ENCODE results near the gene ZFAND4.

ZFAND4 gene

GRCh38 chr10:45589009-45589408, 83.6 kb downstream of the ZFAND4 start:
- Histone ChIP-seq H3K36me3 (ENCODE audit: control insufficient read depth, insufficient read depth, low read length) (no peaks in the 10 kb centered on the region), H3K4me3 (ENCODE audit: low read depth, low read length) (no peak overlapping the region), H3K4me2 (ENCODE audit: low read length) (no peak overlapping the region), H3K27me3 (ENCODE audit: control insufficient read depth, insufficient read depth, low read length) (no peaks in the 10 kb centered on the region), H3K79me2 (peaks cover 45% of the 10 kb centered on the region), H3K27ac (no peak overlapping the region), H3K9me3 (ENCODE audit: control insufficient read depth, low read length) (no peaks in the 10 kb centered on the region), H3K4me1 (peaks cover 7% of the 10 kb centered on the region), H3K9ac (no peak overlapping the region), H2AFZ (no peak overlapping the region)
- TF ChIP-seq, protein P1, sequence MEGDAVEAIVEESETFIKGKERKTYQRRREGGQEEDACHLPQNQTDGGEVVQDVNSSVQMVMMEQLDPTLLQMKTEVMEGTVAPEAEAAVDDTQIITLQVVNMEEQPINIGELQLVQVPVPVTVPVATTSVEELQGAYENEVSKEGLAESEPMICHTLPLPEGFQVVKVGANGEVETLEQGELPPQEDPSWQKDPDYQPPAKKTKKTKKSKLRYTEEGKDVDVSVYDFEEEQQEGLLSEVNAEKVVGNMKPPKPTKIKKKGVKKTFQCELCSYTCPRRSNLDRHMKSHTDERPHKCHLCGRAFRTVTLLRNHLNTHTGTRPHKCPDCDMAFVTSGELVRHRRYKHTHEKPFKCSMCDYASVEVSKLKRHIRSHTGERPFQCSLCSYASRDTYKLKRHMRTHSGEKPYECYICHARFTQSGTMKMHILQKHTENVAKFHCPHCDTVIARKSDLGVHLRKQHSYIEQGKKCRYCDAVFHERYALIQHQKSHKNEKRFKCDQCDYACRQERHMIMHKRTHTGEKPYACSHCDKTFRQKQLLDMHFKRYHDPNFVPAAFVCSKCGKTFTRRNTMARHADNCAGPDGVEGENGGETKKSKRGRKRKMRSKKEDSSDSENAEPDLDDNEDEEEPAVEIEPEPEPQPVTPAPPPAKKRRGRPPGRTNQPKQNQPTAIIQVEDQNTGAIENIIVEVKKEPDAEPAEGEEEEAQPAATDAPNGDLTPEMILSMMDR (IDR thresholded peaks at IDR 0.05) = no peak

DNA sequence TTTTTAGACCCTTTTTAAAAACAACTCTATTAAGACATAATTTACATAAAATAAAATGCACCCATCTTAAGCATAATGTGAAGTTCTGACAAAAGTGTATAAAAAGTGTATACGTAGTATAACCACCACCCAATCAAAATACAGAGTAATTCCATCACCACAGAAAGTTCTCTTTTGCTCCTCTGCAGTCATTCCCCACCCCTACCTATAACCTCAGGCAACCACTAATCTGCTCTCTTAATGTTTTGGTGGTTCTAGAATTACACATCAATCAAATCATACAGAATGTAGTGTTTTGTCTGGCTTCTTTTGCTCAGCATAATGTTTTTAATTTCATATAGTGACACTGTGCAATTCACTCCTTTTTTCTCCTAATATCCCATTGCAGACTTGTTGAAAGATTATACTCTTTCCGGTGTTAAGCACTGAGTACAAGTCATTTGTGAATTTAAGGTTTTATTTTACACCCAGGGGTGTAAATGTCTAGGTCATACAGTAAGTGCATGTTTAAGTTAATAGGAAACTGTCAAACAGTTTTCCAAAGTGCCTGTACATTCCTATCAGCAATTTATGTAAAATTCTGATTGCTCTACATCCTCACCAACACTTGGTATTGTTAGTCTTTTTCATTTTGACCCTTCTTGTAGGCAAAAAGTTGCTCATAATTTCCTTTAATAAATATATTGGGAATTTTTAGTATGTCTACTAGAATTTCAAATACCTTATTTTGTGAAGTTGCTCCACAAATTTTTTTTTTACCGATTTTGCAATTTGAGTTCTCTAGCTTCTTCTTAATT, 86.3 kb downstream of the ZFAND4 start:
- H3K9ac ChIP-seq = no peak overlapping the region
- no peak overlapping the region for H3K4me2 ChIP-seq (ENCODE audit: low read length)
- H3K27me3 ChIP-seq (ENCODE audit: control insufficient read depth, insufficient read depth, low read length) = no peaks in the 10 kb centered on the region
- no peaks in the 10 kb centered on the region for H3K4me1 ChIP-seq
- no peak overlapping the region for H3K4me3 ChIP-seq (ENCODE audit: low read depth, low read length)
- H3K79me2 ChIP-seq = peaks cover 45% of the 10 kb centered on the region
- H3K27ac ChIP-seq = no peak overlapping the region
- no peaks in the 10 kb centered on the region for H3K9me3 ChIP-seq (ENCODE audit: control insufficient read depth, low read length)
- H3K36me3 ChIP-seq (ENCODE audit: control insufficient read depth, insufficient read depth, low read length) = no peaks in the 10 kb centered on the region
- no peak overlapping the region for H2AFZ ChIP-seq
- TF ChIP-seq, protein P1 (IDR thresholded peaks at IDR 0.05) = no peak

DNA sequence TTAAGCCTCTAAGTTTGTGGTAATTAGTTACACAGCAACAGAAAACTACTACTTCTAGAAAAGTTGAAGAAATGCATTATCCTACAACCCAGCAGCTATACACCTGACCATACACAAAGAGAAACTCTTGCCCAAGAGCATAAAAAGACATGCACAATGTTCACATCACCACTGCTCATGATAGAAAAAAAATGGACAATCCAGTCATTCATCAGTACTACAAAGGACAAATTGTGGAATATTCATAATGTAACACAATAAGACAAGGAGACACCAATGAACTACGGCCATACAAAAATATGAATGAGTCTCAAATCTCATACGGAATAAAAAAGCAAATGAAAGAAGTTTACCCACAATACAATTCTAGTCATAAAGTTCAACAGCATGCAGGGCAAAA, 87.4 kb downstream of the ZFAND4 start:
- H3K9ac ChIP-seq = no peak overlapping the region
- H3K4me2 ChIP-seq (ENCODE audit: low read length) = no peak overlapping the region
- H3K27me3 ChIP-seq (ENCODE audit: control insufficient read depth, insufficient read depth, low read length) = no peaks in the 10 kb centered on the region
- no peaks in the 10 kb centered on the region for H3K36me3 ChIP-seq (ENCODE audit: control insufficient read depth, insufficient read depth, low read length)
- H3K4me3 ChIP-seq (ENCODE audit: low read depth, low read length) = no peak overlapping the region
- H3K79me2 ChIP-seq = peaks cover 43% of the 10 kb centered on the region
- H3K27ac ChIP-seq = no peak overlapping the region
- TF ChIP-seq, protein P1 (IDR thresholded peaks at IDR 0.05) = no peak
- no peaks in the 10 kb centered on the region for H3K4me1 ChIP-seq
- H2AFZ ChIP-seq = no peak overlapping the region
- no peaks in the 10 kb centered on the region for H3K9me3 ChIP-seq (ENCODE audit: control insufficient read depth, low read length)

GRCh38 chr10:45582386-45582781, 90.2 kb downstream of the ZFAND4 start:
- peaks cover 3% of the 10 kb centered on the region for H3K4me1 ChIP-seq
- no peak overlapping the region for H2AFZ ChIP-seq
- no peaks in the 10 kb centered on the region for H3K9me3 ChIP-seq (ENCODE audit: control insufficient read depth, low read length)
- TF ChIP-seq, protein P1 (IDR thresholded peaks at IDR 0.05) = no peak
- no peak overlapping the region for H3K4me3 ChIP-seq (ENCODE audit: low read depth, low read length)
- no peaks in the 10 kb centered on the region for H3K36me3 ChIP-seq (ENCODE audit: control insufficient read depth, insufficient read depth, low read length)
- H3K27me3 ChIP-seq (ENCODE audit: control insufficient read depth, insufficient read depth, low read length) = no peaks in the 10 kb centered on the region
- H3K79me2 ChIP-seq = peaks cover 31% of the 10 kb centered on the region
- H3K4me2 ChIP-seq (ENCODE audit: low read length) = no peak overlapping the region
- no peak overlapping the region for H3K27ac ChIP-seq
- no peak overlapping the region for H3K9ac ChIP-seq
